Endothelial cell of umbilical vein (primary cell): ENCODE results near the gene RASGRF1. TPM values are rescaled to one million over a fixed set of nuclear protein-coding genes. Genes with fewer than 3 reads are reported as not detected.

Experiments used
- BruUV-seq: library from RNA; stranded (reverse); fragments of 400-500 nt; replicated peaks from 2 replicates; lab custom pipeline; 2021; lab: Mats Ljungman, UMichigan
- CTCF ChIA-PET: fragments of 300-600, 350-600 bp; sonication (Branson Sonifier 250); formaldehyde crosslinking; loops from one replicate; lab custom pipeline; 2021; ENCODE audit warnings: antibody characterized with exemption, inconsistent platforms; lab: Charles Lee
- POLR2A ChIA-PET: fragments of 300-600, 350-600 bp; sonication (Branson Sonifier 250); formaldehyde crosslinking; loops from one replicate; lab custom pipeline; 2021; ENCODE audit warnings: antibody characterized with exemption, inconsistent platforms; lab: Charles Lee
- DNase-seq: peaks from one replicate; pipeline ENCODE4 v3.0.0-alpha.2; 2011; ENCODE audit warnings: low read depth, low spot score
- FAIRE-seq: peaks from 2 replicates; lab custom pipeline; 2011; peaks lifted over from hg19 to GRCh38; lab: Jason Lieb, UNC
- H2AFZ ChIP-seq: 2 replicates; pipeline ENCODE4 v1.6.0; 2012; ENCODE audit warnings: low read depth, low read length, control low read depth, inconsistent platforms
- H3K27ac ChIP-seq: 2 replicates; pipeline ENCODE4 v1.5.1; 2011; ENCODE audit warnings: low read depth, mild to moderate bottlenecking, control low read depth, low read length, moderate library complexity; ENCODE audit not compliant: insufficient read depth
- H3K27me3 ChIP-seq, 2 experiments: 2 replicates each; pipeline versions ENCODE4 v1.6.0 to v1.6.1; 2011; ENCODE audit warnings: low read length in 2 of 2, mixed read lengths in 1 of 2; ENCODE audit not compliant: control insufficient read depth in 2 of 2, insufficient read depth in 2 of 2
- H3K36me3 ChIP-seq, 2 experiments: 2 replicates in 1 of 2; 3 replicates in 1 of 2; pipeline ENCODE4 v1.5.1; 2011; ENCODE audit warnings: low read length in 2 of 2, mild to moderate bottlenecking in 1 of 2, moderate library complexity in 1 of 2; ENCODE audit not compliant: control insufficient read depth in 2 of 2, insufficient read depth in 2 of 2; ENCODE audit errors: extremely low read depth in 1 of 2
- H3K4me1 ChIP-seq: 3 replicates; pipeline ENCODE4 v1.5.1; 2011; ENCODE audit warnings: mild to moderate bottlenecking, low read length; ENCODE audit not compliant: control insufficient read depth, insufficient read depth; ENCODE audit errors: extremely low read depth
- H3K4me2 ChIP-seq: 2 replicates; pipeline ENCODE4 v1.6.1; 2011; ENCODE audit warnings: low read length, control low read depth, mixed read lengths; ENCODE audit not compliant: insufficient read depth
- H3K4me3 ChIP-seq, 3 experiments: fragments of 200-600 bp in 1 of 3; sonication (generic), shearing (Covaris generic) in 1 of 3; replicated peaks in 1 of 3; 2 replicates each; pipeline ENCODE4 v1.5.1; 2011 to 2016; ENCODE audit warnings: control low read depth in 3 of 3, low read length in 3 of 3, mild to moderate bottlenecking in 2 of 3, inconsistent platforms in 1 of 3, low read depth in 1 of 3, moderate library complexity in 1 of 3; ENCODE audit not compliant: insufficient read depth in 1 of 3
- H3K79me2 ChIP-seq: 2 replicates; pipeline ENCODE4 v1.6.0; 2012; ENCODE audit warnings: low read length, inconsistent platforms; ENCODE audit not compliant: control insufficient read depth, insufficient read depth
- H3K9ac ChIP-seq: replicated peaks from 2 replicates; pipeline ENCODE3; 2011; ENCODE audit warnings: low read length, control low read depth; ENCODE audit not compliant: insufficient read depth; ENCODE audit errors: extremely low read depth
- H3K9me1 ChIP-seq: replicated peaks from 3 replicates; pipeline ENCODE4 v1.6.0; 2011; ENCODE audit warnings: mild to moderate bottlenecking, low read length; ENCODE audit not compliant: control insufficient read depth, insufficient read depth; ENCODE audit errors: extremely low read depth
- H3K9me3 ChIP-seq: replicated peaks from 2 replicates; pipeline ENCODE4 v1.5.1; 2012; ENCODE audit warnings: low read length, inconsistent platforms; ENCODE audit not compliant: control insufficient read depth, insufficient read depth
- H4K20me1 ChIP-seq: replicated peaks from 2 replicates; pipeline ENCODE3; 2011; ENCODE audit warnings: mild to moderate bottlenecking, low read length; ENCODE audit not compliant: control insufficient read depth, insufficient read depth; ENCODE audit errors: extremely low read depth
- EZH2 ChIP-seq: IDR thresholded peaks from 2 replicates; pipeline ENCODE4 v1.6.1; 2012; ENCODE audit warnings: borderline replicate concordance, low read depth, mild to moderate bottlenecking, moderate library complexity, low read length, inconsistent platforms; ENCODE audit not compliant: severe bottlenecking
- FOS ChIP-seq: IDR thresholded peaks from 2 replicates; pipeline ENCODE4 v1.6.1; 2011; ENCODE audit warnings: mild to moderate bottlenecking, low read length, moderate library complexity, borderline replicate concordance; ENCODE audit not compliant: insufficient read depth
- GATA2 ChIP-seq: IDR thresholded peaks from 2 replicates; pipeline ENCODE4 v1.7.0; 2011; ENCODE audit warnings: low read depth, mild to moderate bottlenecking, moderate library complexity, mixed read lengths, low read length; ENCODE audit not compliant: insufficient read length, insufficient read depth
- JUN ChIP-seq: IDR thresholded peaks from 2 replicates; pipeline ENCODE4 v1.6.1; 2011; ENCODE audit warnings: borderline replicate concordance, low read depth; ENCODE audit not compliant: insufficient read length, insufficient read depth
- MYC ChIP-seq: IDR thresholded peaks from one replicate; pipeline ENCODE4 v1.6.1; 2011; ENCODE audit warnings: mild to moderate bottlenecking, low read depth, low read length
- POLR2A ChIP-seq: IDR thresholded peaks from 2 replicates; pipeline ENCODE4 v1.6.1; 2012; ENCODE audit warnings: low read depth, mild to moderate bottlenecking, control low read depth, low read length
- POLR2AphosphoS5 ChIP-seq: IDR thresholded peaks from 2 replicates; pipeline ENCODE4 v1.6.1; 2012; ENCODE audit warnings: low read depth, mild to moderate bottlenecking, control low read depth, low read length, moderate library complexity; ENCODE audit not compliant: insufficient read depth
- dilution Hi-C: fragments of 300-500 bp; cut with MboI; formaldehyde crosslinking; loops from one replicate; pipeline ENCODE4 v1.15.0; 2019; ENCODE audit warnings: low sequenced_read_pairs; ENCODE audit not compliant: extremely low pct_ligation_motif_present
- intact Hi-C: fragments of 100-400 bp; cut with micrococcal nuclease; formaldehyde crosslinking; loops from one replicate; pipeline ENCODE4 v1.10.0; 2022
- polyA plus RNA-seq, 4 experiments: library from polyadenylated mRNA; depleted of rRNA in 3 of 4; stranded (reverse) in 3 of 4; unstranded in 1 of 4; fragments of >200 nt; gene quantifications; 2 replicates each; pipeline versions ENCODE4 v1.2.1 to v1.2.3, GENCODE V29; 2011 to 2012; ENCODE audit warnings: missing spikeins in 1 of 4
- total RNA-seq: library from RNA; stranded (reverse); gene quantifications from 2 replicates; pipeline ENCODE4 v1.2.3, GENCODE V29; 2021
- TF ChIP-seq, protein P1 (sequence below): IDR thresholded peaks from 2 replicates; pipeline ENCODE4 v1.6.1; 2011; ENCODE audit not compliant: insufficient read depth, insufficient read length
- TF ChIP-seq, protein P2 (sequence below), 2 donors: IDR thresholded peaks; 1 replicate in 1 of 2; 2 replicates in 1 of 2; pipeline ENCODE4 v1.5.1; 2011; ENCODE audit warnings: low read length in 2 of 2, mild to moderate bottlenecking in 2 of 2, moderate library complexity in 2 of 2, control low read depth in 1 of 2, inconsistent platforms in 1 of 2, low read depth in 1 of 2; ENCODE audit not compliant: insufficient read depth in 1 of 2; ENCODE audit errors: extremely low read depth in 1 of 2

Gene RASGRF1
- total and polyA plus RNA-seq, 2 donors (not counting 3 experiments of a cell fraction or from before 2014, with no cell fraction given) = 0.04 TPM; not detected in 1

DNA sequence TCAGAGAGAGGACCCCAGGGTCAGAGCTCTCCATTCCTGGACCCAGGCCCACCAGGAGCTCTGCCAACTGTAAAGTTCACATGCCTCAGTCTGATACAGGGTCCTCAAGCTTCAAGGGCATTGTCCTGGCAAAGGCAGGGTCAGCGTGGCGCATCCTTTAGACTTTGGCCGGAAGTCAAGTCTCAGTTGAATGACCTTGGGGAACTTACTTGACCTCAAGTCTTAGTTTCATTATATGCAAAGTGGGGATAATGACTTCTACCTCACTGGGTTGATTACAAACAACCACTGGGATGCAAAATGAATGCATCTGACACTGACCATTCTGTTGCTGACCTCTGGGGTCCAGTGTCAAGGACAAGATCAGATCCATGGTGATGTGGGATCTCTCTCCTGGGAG lies 75.2 kb downstream of the RASGRF1 start:
- FAIRE-seq (no peak), DNase-seq (no peak)
- Histone ChIP-seq H4K20me1 (no peaks in the 10 kb centered on the region), H3K4me2 (no peak overlapping the region), H3K79me2 (no peaks in the 10 kb centered on the region), H3K27me3 (peaks cover 0 to under 1% of the 10 kb centered on the region in 2 experiments), H3K4me1 (no peaks in the 10 kb centered on the region), H3K9me3 (no peaks in the 10 kb centered on the region), H3K9ac (no peak overlapping the region), H3K9me1 (no peaks in the 10 kb centered on the region), H2AFZ (no peak overlapping the region), H3K27ac (no peak overlapping the region), H3K4me3 (no peak overlapping the region), H3K36me3 (no peaks in the 10 kb centered on the region)
- intact Hi-C loops = no loop called here
- dilution Hi-C loops = no loop called here
- no TSS peak for BruUV-seq
- TF ChIP-seq POLR2A = no peak
- no peak for TF ChIP-seq MYC
- TF ChIP-seq, protein P1, sequence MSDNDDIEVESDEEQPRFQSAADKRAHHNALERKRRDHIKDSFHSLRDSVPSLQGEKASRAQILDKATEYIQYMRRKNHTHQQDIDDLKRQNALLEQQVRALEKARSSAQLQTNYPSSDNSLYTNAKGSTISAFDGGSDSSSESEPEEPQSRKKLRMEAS = no peak
- TF ChIP-seq EZH2 = no peak
- no peak for TF ChIP-seq GATA2
- TF ChIP-seq POLR2AphosphoS5 = no peak
- TF ChIP-seq FOS = no peak
- TF ChIP-seq JUN = no peak
- TF ChIP-seq, protein P2, sequence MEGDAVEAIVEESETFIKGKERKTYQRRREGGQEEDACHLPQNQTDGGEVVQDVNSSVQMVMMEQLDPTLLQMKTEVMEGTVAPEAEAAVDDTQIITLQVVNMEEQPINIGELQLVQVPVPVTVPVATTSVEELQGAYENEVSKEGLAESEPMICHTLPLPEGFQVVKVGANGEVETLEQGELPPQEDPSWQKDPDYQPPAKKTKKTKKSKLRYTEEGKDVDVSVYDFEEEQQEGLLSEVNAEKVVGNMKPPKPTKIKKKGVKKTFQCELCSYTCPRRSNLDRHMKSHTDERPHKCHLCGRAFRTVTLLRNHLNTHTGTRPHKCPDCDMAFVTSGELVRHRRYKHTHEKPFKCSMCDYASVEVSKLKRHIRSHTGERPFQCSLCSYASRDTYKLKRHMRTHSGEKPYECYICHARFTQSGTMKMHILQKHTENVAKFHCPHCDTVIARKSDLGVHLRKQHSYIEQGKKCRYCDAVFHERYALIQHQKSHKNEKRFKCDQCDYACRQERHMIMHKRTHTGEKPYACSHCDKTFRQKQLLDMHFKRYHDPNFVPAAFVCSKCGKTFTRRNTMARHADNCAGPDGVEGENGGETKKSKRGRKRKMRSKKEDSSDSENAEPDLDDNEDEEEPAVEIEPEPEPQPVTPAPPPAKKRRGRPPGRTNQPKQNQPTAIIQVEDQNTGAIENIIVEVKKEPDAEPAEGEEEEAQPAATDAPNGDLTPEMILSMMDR (IDR thresholded peaks at IDR 0.05; ENCODE audit: extremely low read depth in 1 of 2, insufficient read depth in 1 of 2, low read depth in 1 of 2, low read length in 2 of 2) = no peak
- ChIA-PET CTCF (interaction anchor here (1.4 kb wide), 1 partner anchor 169 kb away, joined by 4 read pairs; no protein-coding TSS in a partner anchor), POLR2A (no interaction called here)
